HEK293 (cell line): ENCODE data around the gene LAMC2.

Experiments
- CTCF ChIA-PET: fragments of 350-600 bp; formaldehyde crosslinking; extraction: SDS; loops from one replicate; lab custom pipeline; 2021; ENCODE audit warnings: antibody characterized with exemption; lab: Yijun Ruan, JAX
- POLR2A ChIA-PET: fragments of 300-600 bp; formaldehyde crosslinking; extraction: SDS; loops from one replicate; lab custom pipeline; 2020; ENCODE audit warnings: antibody characterized with exemption, inconsistent platforms; lab: Yijun Ruan, JAX
- H3K27ac ChIP-seq: fragments of 200-500 bp; sonication (Bioruptor generic); 2 replicates; pipeline ENCODE4 v1.5.1; 2014; ENCODE audit warnings: low read depth, low read length, control low read depth, inconsistent platforms; ENCODE audit errors: extremely low read depth
- H3K36me3 ChIP-seq, 2 experiments: fragments of 200-500 bp in 1 of 2; sonication (Bioruptor generic) in 1 of 2; 1 replicate in 1 of 2; 2 replicates in 1 of 2; pipeline ENCODE4 v1.5.1; 2014 to 2017; ENCODE audit warnings: inconsistent platforms in 2 of 2, low read length in 2 of 2; ENCODE audit not compliant: control insufficient read depth in 2 of 2, insufficient read depth in 1 of 2
- H3K4me1 ChIP-seq: fragments of 200-500 bp; sonication (Bioruptor generic); 2 replicates; pipeline ENCODE4 v1.5.1; 2014; ENCODE audit warnings: mild to moderate bottlenecking, low read length, inconsistent platforms; ENCODE audit not compliant: control insufficient read depth, insufficient read depth
- H3K4me3 ChIP-seq: 2 replicates; pipeline ENCODE4 v1.5.1; 2011; ENCODE audit warnings: low read depth, mild to moderate bottlenecking, control low read depth, low read length, moderate library complexity
- H3K9me3 ChIP-seq: fragments of 200-500 bp; sonication (Bioruptor generic); 2 replicates; pipeline ENCODE4 v1.5.1; 2014; ENCODE audit warnings: low read depth, low read length, inconsistent platforms; ENCODE audit not compliant: control insufficient read depth, insufficient read depth
- ATF2 ChIP-seq: fragments of 450-650 bp; formaldehyde crosslinking; IDR thresholded peaks from 2 replicates; pipeline ENCODE4 v1.5.1; 2016; ENCODE audit warnings: missing biosample characterization, missing genetic modification characterization, low read depth
- EGR2 ChIP-seq: fragments of 450-650 bp; formaldehyde crosslinking; IDR thresholded peaks from 2 replicates; pipeline ENCODE4 v1.5.1; 2016; ENCODE audit warnings: low read depth, missing biosample characterization, missing genetic modification characterization
- GLIS2 ChIP-seq: fragments of 450-650 bp; formaldehyde crosslinking; IDR thresholded peaks from 2 replicates; pipeline ENCODE4 v1.5.1; 2016; ENCODE audit warnings: missing biosample characterization, missing genetic modification characterization
- HIC1 ChIP-seq: fragments of 450-650 bp; formaldehyde crosslinking; IDR thresholded peaks from 2 replicates; pipeline ENCODE4 v1.5.1; 2016; ENCODE audit warnings: missing biosample characterization, missing genetic modification characterization
- OSR2 ChIP-seq: fragments of 450-650 bp; formaldehyde crosslinking; IDR thresholded peaks from 2 replicates; pipeline ENCODE4 v1.5.1; 2016; ENCODE audit warnings: missing biosample characterization, missing genetic modification characterization
- PRDM1 ChIP-seq: fragments of 450-650 bp; formaldehyde crosslinking; IDR thresholded peaks from 2 replicates; pipeline ENCODE4; 2016; ENCODE audit warnings: missing biosample characterization, missing genetic modification characterization
- SCRT1 ChIP-seq: fragments of 450-650 bp; formaldehyde crosslinking; IDR thresholded peaks from 2 replicates; pipeline ENCODE4 v1.5.1; 2016; ENCODE audit warnings: missing biosample characterization, missing genetic modification characterization, borderline replicate concordance
- SCRT2 ChIP-seq: fragments of 450-650 bp; formaldehyde crosslinking; IDR thresholded peaks from 2 replicates; pipeline ENCODE4 v1.5.1; 2016; ENCODE audit warnings: missing biosample characterization, missing genetic modification characterization
- ZBTB17 ChIP-seq: fragments of 450-650 bp; formaldehyde crosslinking; IDR thresholded peaks from 2 replicates; pipeline ENCODE4 v1.5.1; 2016; ENCODE audit warnings: missing biosample characterization, missing genetic modification characterization
- ZBTB21 ChIP-seq: fragments of 450-650 bp; formaldehyde crosslinking; IDR thresholded peaks from 2 replicates; pipeline ENCODE4 v1.5.1; 2017; ENCODE audit warnings: missing biosample characterization, missing genetic modification characterization
- ZFHX2 ChIP-seq: fragments of 450-650 bp; formaldehyde crosslinking; conservative IDR thresholded peaks from 2 replicates; pipeline ENCODE4 v1.5.1; 2016; ENCODE audit warnings: missing biosample characterization, missing genetic modification characterization
- ZNF169 ChIP-seq: fragments of 450-650 bp; formaldehyde crosslinking; IDR thresholded peaks from 2 replicates; pipeline ENCODE4 v1.5.1; 2016; ENCODE audit warnings: missing biosample characterization, missing genetic modification characterization
- ZNF18 ChIP-seq: fragments of 450-650 bp; formaldehyde crosslinking; IDR thresholded peaks from 2 replicates; pipeline ENCODE4 v1.5.1; 2016; ENCODE audit warnings: missing biosample characterization, missing genetic modification characterization
- ZNF184 ChIP-seq: fragments of 450-650 bp; IDR thresholded peaks from 2 replicates; pipeline ENCODE4 v1.5.1; 2018; ENCODE audit warnings: missing biosample characterization, mild to moderate bottlenecking, missing genetic modification characterization
- ZNF202 ChIP-seq: fragments of 450-650 bp; formaldehyde crosslinking; IDR thresholded peaks from 2 replicates; pipeline ENCODE4 v1.5.1; 2016; ENCODE audit warnings: missing biosample characterization, missing genetic modification characterization, borderline replicate concordance
- ZNF211 ChIP-seq: fragments of 450-650 bp; formaldehyde crosslinking; IDR thresholded peaks from 2 replicates; pipeline ENCODE4 v1.5.1; 2016; ENCODE audit warnings: low read depth, missing biosample characterization, missing genetic modification characterization
- ZNF266 ChIP-seq: fragments of 450-650 bp; formaldehyde crosslinking; IDR thresholded peaks from 2 replicates; pipeline ENCODE4 v1.5.1; 2016; ENCODE audit warnings: missing biosample characterization, missing genetic modification characterization, low read depth
- ZNF302 ChIP-seq: fragments of 450-650 bp; formaldehyde crosslinking; IDR thresholded peaks from 2 replicates; pipeline ENCODE4 v1.5.1; 2016; ENCODE audit warnings: missing biosample characterization, missing genetic modification characterization, low read depth
- ZNF433 ChIP-seq: fragments of 450-650 bp; formaldehyde crosslinking; IDR thresholded peaks from 2 replicates; pipeline ENCODE4 v1.5.1; 2016; ENCODE audit warnings: missing biosample characterization, missing genetic modification characterization, low read depth
- ZNF580 ChIP-seq: fragments of 450-650 bp; formaldehyde crosslinking; IDR thresholded peaks from 2 replicates; pipeline ENCODE4 v1.5.1; 2016; ENCODE audit warnings: missing biosample characterization, missing genetic modification characterization
- ZNF629 ChIP-seq: fragments of 450-650 bp; formaldehyde crosslinking; IDR thresholded peaks from 2 replicates; pipeline ENCODE4 v1.5.1; 2017; ENCODE audit warnings: missing biosample characterization, missing genetic modification characterization
- ZSCAN4 ChIP-seq: fragments of 450-650 bp; formaldehyde crosslinking; IDR thresholded peaks from 2 replicates; pipeline ENCODE4 v1.5.1; 2017; ENCODE audit warnings: missing biosample characterization, missing genetic modification characterization

Gene LAMC2

GRCh38 chr1:183195142-183195574 is 9.1 kb downstream of the LAMC2 start:
- POLR2A ChIA-PET = no interaction called here
- H3K9me3 ChIP-seq = no peaks in the 10 kb centered on the region
- H3K4me3 ChIP-seq = no peak overlapping the region
- H3K4me1 ChIP-seq = no peaks in the 10 kb centered on the region
- no peaks in the 10 kb centered on the region for H3K36me3 ChIP-seq
- H3K27ac ChIP-seq = no peak overlapping the region
- no peak for TF ChIP-seq ZNF211 (tag by site-specific recombination)
- TF ChIP-seq ZNF169 (tag by site-specific recombination) = no peak
- peak; percentile 63 for TF ChIP-seq SCRT2 (tag by site-specific recombination)
- TF ChIP-seq ZNF202 (tag by site-specific recombination) = no peak
- peak; percentile 34; the same call in 1 of the 2 replicates for TF ChIP-seq SCRT1
- TF ChIP-seq ZNF18 (tag by site-specific recombination) = peak; percentile 76
- CTCF ChIA-PET = interaction anchor here (1.0 to 2.0 kb wide), 4 partner anchors 11 to 233 kb away, joined by 3 to 6 read pairs (median 3); no protein-coding TSS in a partner anchor

- Histone ChIP-seq H3K4me1 (no peaks in the 10 kb centered on the region), H3K4me3 (no peak overlapping the region), H3K27ac (no peak overlapping the region), H3K9me3 (no peaks in the 10 kb centered on the region), H3K36me3 (no peaks in the 10 kb centered on the region)
- ChIA-PET POLR2A (interaction anchor here (0.7 kb wide), 1 partner anchor 32 kb away, joined by 3 read pairs; no protein-coding TSS in a partner anchor), CTCF (interaction anchor here (0.5 to 0.6 kb wide), 2 partner anchors 58 to 248 kb away, joined by 3 read pairs; no protein-coding TSS in a partner anchor)
- peak; percentile 86 for TF ChIP-seq ATF2 (tag by site-specific recombination)
- no peak for TF ChIP-seq ZNF580 (tag by site-specific recombination)
- TF ChIP-seq ZBTB21 (tag by site-specific recombination) = peak; percentile 22; the same call in 1 of the 2 replicates
- 0 out of 2 replicates have a peak, but pooled peaks have one; percentile 6 for TF ChIP-seq PRDM1
- TF ChIP-seq, all 188 proteins: peak for 3
Observed at GRCh38 chr1:183197762-183198161, 11.7 kb downstream of the LAMC2 start.

GRCh38 chr1:183198463-183198862 is 12.4 kb downstream of the LAMC2 start:
- Histone ChIP-seq H3K9me3 (no peaks in the 10 kb centered on the region), H3K27ac (no peak overlapping the region), H3K4me3 (no peak overlapping the region), H3K4me1 (no peaks in the 10 kb centered on the region), H3K36me3 (no peaks in the 10 kb centered on the region)
- TF ChIP-seq OSR2 (peak; percentile 74), ZNF629 (peak; percentile 73), HIC1 (tag by site-specific recombination) (peak; percentile 58), GLIS2 (tag by site-specific recombination) (no peak), ZNF302 (tag by site-specific recombination) (no peak), ZBTB17 (tag by site-specific recombination) (no peak; the same call in 1 of the 2 replicates), EGR2 (tag by site-specific recombination) (peak; percentile 91), ZNF184 (tag by site-specific recombination) (no peak; the same call in 1 of the 2 replicates), ZFHX2 (peak; percentile 93), ZNF433 (tag by site-specific recombination) (no peak), ZNF266 (no peak), ZSCAN4 (peak; percentile 77)
- POLR2A ChIA-PET = interaction anchor here (0.7 kb wide), 1 partner anchor 31 kb away, joined by 3 read pairs; no protein-coding TSS in a partner anchor
- CTCF ChIA-PET = interaction anchor here (0.5 kb wide), 1 partner anchor 57 kb away, joined by 3 read pairs; no protein-coding TSS in a partner anchor
